NCI-H748 treated with DMSO at 0.1 percent for 48 hours (cell line): ENCODE measurements around the gene TP53I13.

Experiments used
- DNase-seq: peaks from one replicate; lab custom pipeline; 2025; lab: John Stamatoyannopoulos, UW

TP53I13 gene

DNA sequence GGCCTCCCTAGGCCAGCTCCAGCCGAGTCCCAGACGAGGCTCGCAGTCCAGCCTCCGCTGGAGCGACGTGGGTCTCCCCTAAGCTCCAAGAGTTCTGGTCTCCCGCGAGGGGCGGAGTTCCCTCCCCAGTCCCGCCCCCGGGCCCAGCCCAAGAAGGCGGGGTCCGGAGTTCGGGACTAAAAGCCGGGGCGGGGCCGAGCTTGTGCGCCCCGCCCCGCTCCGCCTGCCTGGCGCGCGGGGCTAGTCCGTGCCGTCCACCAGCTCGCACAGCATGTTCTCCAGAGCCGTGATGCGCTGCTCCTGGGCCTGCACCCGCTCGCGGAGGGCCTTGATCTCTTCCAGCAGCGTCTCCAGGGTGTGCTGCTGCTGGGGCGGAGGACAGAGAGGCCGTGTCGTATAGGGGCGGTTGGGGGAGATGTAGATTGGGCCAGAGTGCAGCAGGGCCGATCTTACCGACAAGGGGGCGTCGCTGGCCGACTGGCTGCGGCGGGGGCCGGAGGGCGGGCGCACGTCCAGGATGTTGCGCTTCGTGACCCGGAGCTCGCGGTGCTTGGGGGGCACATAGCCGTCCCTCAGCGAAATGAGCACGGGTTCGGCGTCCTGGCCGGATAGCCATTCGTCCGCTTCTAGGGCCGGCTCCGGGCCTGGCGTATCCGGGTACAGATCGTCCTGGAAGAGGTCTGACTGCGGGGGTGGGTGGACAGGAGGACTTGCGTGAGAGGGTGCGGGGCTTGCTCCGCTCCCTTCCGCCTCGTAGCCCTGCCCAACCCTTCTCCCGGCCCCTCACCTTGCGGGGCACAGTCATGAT lies 47.2 kb downstream of the TP53I13 start:
- DNase-seq: peak; percentile 80

DNA sequence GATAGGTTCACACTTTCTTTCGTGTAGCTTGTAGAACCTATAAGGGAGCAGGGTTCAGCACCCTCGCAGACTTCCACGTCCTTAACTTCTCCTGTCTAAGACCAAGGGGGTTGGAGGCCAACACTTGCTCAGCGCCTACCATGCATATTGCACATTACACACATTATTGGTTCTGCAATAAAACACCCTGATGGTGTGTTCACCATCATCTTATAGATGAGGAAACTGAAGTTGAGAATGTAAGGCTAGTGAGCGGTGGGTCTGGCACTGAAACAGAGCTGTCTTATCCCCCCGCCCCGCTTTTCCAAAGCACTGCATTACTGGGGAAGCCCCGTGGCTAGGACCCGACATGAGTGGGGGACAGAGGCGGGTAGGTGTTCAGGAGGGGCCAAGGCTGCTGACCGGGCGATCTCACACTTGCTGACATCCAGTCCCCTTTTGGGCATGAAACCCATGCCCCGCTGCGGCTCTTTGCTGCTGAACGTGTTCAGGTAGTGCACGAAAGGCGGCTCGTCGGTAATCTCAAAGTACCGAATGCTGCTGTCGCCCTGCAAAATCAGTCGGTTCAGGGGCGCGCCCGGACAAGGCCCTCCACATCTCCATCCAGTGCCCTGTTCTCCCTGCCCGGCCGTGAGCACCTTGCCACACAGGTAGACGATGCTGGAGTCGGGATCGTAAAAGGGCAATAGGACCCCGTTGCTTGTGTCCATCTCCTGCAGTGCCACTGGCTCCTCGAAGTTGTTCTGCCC lies 48.0 kb downstream of the TP53I13 start:
- DNase-seq: peak; percentile 48

DNA sequence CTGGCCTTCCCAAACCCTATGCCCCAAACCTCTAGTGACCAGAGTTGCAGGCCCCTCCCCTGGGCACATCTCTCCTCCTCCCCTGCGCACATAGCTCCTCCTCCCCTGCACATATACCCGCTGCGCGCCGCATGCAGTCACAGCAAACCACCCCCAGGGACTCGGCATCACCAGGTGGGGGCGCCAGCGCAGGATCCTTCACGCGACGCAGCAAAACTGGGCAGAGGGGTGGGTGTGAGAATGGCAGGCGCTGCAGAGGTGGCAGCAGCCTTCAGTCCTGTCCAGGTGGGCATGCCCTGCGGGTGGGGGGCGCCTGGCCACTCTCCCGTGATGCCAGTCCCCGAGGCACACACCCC lies 48.6 kb downstream of the TP53I13 start:
- DNase-seq: peak; percentile 93

DNA sequence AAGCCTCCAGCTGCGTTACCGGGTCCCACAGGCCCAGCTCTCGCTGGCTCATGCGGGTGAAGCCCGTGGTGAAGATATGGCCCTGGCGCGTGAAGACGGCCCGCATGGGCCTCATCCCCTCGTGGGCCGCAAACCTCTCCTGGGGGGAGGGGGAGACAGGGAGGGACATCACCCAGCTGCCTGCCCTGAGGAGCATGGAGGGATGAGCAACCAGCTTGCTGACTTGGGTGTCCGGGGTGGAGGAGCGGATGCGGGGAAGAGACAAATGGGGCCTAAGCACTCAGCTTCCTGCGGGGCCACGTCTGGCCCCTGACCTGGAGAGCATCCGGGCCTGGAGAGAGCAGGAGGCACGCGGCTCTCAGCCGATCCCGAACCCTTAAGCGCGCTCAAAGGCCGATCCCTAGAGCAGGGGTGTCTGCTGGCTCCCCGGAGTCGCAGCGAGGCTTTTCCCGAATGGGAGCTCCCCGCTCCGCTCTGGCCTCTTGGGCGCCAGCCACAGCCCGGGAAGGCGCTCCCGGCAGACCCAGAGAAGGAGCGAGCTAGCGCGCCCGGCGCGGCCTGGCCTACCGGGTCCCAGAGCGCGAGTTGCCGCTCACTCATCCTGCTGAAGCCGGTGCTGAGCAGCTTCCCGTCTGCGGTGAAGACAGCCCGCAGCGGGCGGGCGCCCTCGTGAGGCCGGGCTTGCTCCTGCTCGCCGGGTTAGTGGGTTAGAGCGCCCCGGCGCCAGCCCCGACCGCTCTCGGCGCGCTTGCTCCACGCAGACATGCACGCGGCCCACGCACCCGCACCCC lies 49.2 kb downstream of the TP53I13 start:
- DNase-seq: peak; percentile 41

DNA sequence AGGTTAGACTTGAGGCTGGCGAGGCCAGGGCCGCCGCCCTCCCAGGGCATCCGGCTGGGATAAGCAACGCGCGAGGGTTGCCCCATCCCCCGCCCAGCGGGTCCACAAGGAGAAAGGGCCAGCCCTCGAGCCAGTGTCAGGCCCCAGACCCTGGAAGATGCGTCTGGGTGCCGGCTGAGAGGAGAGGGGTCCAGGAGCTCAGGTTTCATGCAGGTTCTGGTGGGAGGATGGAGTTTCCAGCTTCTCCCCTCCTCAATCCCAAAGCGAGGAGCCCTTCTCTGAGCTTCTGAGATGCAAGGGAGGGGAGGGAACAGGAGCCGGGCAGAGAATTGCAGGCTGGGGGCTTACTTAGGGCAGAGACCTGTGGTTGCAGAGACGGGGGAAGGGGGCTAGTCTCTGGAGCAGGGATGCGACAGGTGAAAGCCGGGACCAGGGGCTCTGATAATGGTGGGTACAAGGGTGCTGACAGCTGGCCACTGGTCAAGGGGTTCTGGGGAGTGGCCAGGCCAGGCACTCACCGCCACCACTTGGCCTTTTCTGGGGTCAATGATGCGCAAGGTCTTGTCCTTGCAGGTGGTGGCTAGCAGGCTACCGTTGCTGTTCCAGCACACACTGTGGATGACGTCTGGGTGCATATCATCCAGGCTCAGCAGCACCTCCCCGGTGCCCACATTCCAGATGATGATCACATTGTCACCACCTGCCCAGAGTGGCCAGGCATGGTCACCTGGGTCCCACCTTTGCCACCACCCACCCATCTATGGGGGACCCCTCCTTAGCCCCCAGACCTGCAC lies 50.0 kb downstream of the TP53I13 start:
- DNase-seq: no peak

DNA sequence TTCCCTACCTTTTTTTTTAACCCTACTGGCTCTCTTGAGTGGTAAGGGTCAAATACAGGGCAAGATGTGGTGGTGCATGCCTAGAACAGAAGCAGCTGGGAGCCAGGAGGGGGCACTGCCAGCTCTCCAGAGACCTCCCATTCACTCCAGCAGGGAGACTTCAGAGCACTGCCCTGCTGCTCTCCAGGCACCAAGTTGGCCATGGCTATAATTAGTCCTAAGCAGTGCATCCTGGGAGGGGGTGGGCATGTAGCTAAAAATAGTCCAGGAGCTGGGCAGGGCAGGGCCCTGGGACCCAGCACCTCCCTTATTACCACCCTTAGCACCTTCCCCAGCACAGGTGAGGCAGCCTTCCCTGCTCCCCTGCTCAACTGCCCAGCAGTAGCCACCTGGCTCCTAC lies 50.8 kb downstream of the TP53I13 start:
- peak; percentile 10 for DNase-seq

DNA sequence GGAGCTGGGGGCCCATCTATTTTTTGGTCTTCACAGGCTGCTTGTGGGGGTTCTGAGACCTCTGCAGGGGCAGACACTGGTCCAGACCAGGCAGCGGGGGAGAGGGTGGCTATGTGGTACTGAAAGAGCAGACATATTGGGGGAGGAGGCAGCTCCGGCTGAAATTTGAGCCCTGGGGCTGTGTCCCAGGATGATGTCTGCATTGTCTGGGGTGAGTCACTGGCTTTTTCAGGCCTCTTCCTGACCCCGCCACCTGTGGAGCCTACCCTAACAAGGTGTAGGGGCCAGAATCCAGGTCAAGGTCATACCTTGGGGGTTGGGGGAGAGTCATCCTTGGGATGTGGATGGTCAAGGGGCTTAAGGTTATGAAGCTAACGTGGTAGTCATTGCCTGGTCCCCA lies 51.8 kb downstream of the TP53I13 start:
- DNase-seq: no peak

DNA sequence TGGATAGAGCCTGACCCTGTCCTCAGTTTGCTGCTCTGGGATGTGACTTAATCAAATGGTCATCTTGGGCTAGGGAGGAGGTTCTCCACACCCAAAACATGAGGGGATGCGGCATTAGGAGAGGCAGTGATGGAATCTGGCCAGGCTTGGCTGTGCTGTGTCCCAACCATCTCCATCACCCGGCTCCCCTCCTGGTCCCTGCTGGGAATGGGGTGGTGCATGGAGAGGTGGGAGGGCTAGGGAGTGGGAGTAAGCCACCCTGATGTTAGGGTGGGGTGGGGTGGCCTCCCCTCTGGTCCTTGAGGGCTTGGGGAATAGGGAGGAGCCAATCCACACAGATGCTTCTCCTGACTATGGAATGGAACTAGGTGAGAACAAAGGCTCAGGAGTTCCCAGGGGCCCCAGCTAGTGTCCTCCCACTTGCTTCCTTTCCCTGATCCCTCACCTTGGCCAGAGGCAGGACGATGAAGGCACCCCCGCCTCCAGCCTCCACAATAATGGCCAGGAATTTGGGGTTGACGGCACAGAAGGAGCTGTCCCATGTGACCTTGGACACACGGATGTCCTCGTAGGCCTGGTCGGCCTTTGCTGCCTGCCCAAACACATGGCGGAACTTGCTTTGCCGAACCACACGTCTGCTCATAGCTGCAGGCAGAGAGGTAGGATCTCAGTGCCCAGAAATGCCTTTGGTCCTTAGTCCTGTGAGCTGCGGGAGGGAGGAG lies 52.4 kb downstream of the TP53I13 start:
- DNase-seq: no peak

DNA sequence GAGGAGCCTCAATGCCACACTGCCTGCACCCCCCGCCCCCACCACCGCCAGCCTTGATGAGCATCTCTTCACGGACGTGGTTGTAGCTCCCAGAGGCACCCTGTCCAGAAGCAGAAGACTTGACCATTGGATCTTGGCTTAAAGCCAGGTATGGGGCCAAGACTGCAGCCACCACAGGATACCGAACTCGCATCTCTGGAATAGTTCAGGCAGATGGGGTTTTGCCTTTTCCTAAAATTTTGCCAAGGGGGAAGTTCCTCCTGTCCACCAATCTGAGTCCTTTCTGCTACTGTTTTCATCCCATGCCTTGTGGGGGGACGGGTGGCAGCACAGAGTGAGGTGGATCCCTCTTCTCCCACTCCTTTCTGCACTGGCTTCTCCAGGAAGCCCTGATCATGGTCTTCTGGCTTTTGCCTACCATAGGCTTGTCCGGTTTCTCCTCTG lies 53.3 kb downstream of the TP53I13 start:
- no peak for DNase-seq
